ENCODE data around the gene SLC5A1.
"Not testable (repeated sequence)": the region's sequence is repeated elsewhere in the genome, so short reads cannot be mapped to it uniquely, and the experiment has no call there.

The SLC5A1 gene

GRCh38 chr22:32097881-32098499 lies 54.9 kb downstream of the SLC5A1 start:
- no peak for DNase-seq

GRCh38 chr22:32100711-32101110 lies 57.6 kb downstream of the SLC5A1 start:
- DNase-seq = no peak

GRCh38 chr22:32103658-32104315 lies 60.7 kb downstream of the SLC5A1 start:
- DNase-seq = peak in 1 of 2 donors; percentile 46

GRCh38 chr22:32106930-32107329 lies 63.9 kb downstream of the SLC5A1 start:
- no peak for DNase-seq

GRCh38 chr22:32112380-32112779 lies 69.3 kb downstream of the SLC5A1 start:
- DNase-seq = no peak

- no peak for DNase-seq
These were observed 76.6 kb downstream of the SLC5A1 start for GRCh38 chr22:32119568-32120235.

- no peak for DNase-seq
These were observed 77.5 kb downstream of the SLC5A1 start for GRCh38 chr22:32120603-32121002.

GRCh38 chr22:32122899-32123298 lies 79.8 kb downstream of the SLC5A1 start:
- no peak for DNase-seq

- DNase-seq = no peak
These were observed 80.6 kb downstream of the SLC5A1 start for GRCh38 chr22:32123657-32124056.

GRCh38 chr22:32127904-32128303 lies 84.8 kb downstream of the SLC5A1 start:
- no peak for DNase-seq

- no peak for DNase-seq
These were observed 87.4 kb downstream of the SLC5A1 start for GRCh38 chr22:32130464-32130863.

GRCh38 chr22:32132126-32132525 lies 89.1 kb downstream of the SLC5A1 start:
- no peak for DNase-seq

GRCh38 chr22:32132783-32133182 lies 89.7 kb downstream of the SLC5A1 start:
- no peak for DNase-seq

- not testable (repeated sequence) for DNase-seq
These were observed 91.7 kb downstream of the SLC5A1 start for GRCh38 chr22:32134796-32135195.

- DNase-seq = not testable (repeated sequence)
These were observed 92.9 kb downstream of the SLC5A1 start for GRCh38 chr22:32135958-32136357.

- not testable (repeated sequence) for DNase-seq
These were observed 93.8 kb downstream of the SLC5A1 start for GRCh38 chr22:32136881-32137280.

- peak; percentile 70 to 88 for DNase-seq
These were observed 94.8 kb downstream of the SLC5A1 start for GRCh38 chr22:32137731-32138324.

- not testable (repeated sequence) for DNase-seq
These were observed 95.5 kb downstream of the SLC5A1 start for GRCh38 chr22:32138576-32138975.

- peak in 1 of 2 donors; percentile 44 for DNase-seq
These were observed 97.6 kb downstream of the SLC5A1 start for GRCh38 chr22:32140688-32141087.

GRCh38 chr22:32142600-32142999 lies 99.5 kb downstream of the SLC5A1 start:
- no peak for DNase-seq

GRCh38 chr22:32144496-32145274 lies 101.6 kb downstream of the SLC5A1 start:
- peak; percentile 24 to 58 for DNase-seq

- DNase-seq = not testable (repeated sequence)
These were observed 104.1 kb downstream of the SLC5A1 start for GRCh38 chr22:32147128-32147527.

- DNase-seq = not testable (repeated sequence)
These were observed 105.3 kb downstream of the SLC5A1 start for GRCh38 chr22:32148372-32148771.
